MM.1S (cell line): Measurements from ENCODE around the gene CD47.

Source experiments
- CTCF ChIP-seq: fragments of 300-600 bp; sonication (generic); IDR thresholded peaks from 2 replicates; pipeline ENCODE4 v1.5.1; 2016; ENCODE audit warnings: antibody characterized with exemption, low read length, mixed read lengths
- EZH2phosphoT487 ChIP-seq: fragments of 300-600 bp; sonication (generic); IDR thresholded peaks from 2 replicates; pipeline ENCODE4 v1.6.1; 2018; ENCODE audit warnings: antibody characterized with exemption, low read length

DNA sequence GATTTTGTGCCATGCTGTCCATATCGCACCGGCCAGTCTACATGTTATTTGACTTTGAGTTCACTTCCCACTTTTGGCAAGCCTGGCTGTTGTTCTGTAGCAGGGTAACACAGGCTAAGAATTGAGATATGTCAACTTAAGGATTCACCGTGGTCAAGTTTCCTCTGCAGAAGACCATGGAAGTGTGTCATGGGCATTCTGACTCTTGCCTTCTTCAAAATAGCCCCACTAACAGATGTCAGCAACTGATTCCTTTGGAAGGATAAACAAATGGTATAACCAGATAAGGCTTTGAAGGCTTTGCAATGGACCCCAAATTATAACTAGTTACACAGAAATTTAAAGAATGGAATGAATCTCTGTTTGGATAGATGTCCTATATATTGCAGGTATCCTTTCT, 20.1 kb upstream of the CD47 start:
- TF ChIP-seq EZH2phosphoT487 = no peak
- no peak for TF ChIP-seq CTCF
